ENCODE data around the gene ZBTB16.

ZBTB16 gene

GRCh38 chr11:114110952-114111947 is 51.7 kb downstream of the ZBTB16 start:
- no peak overlapping the region for H3K4me2 ChIP-seq
- no peak overlapping the region for H2AFZ ChIP-seq (ENCODE audit: low read depth)
- H4K20me1 ChIP-seq (ENCODE audit: insufficient read depth) = no peaks in the 10 kb centered on the region
- H3K36me3 ChIP-seq (ENCODE audit: insufficient read depth) = no peaks in the 10 kb centered on the region
- no peaks in the 10 kb centered on the region for H3K27me3 ChIP-seq (ENCODE audit: insufficient read depth, low read depth)
- no peaks in the 10 kb centered on the region for H3K79me2 ChIP-seq (ENCODE audit: insufficient read depth, low read depth)
- H3K27ac ChIP-seq = no peak overlapping the region
- no peak overlapping the region for H3K9ac ChIP-seq
- no peak overlapping the region for H3K4me3 ChIP-seq (IDR thresholded peaks at IDR 0.05; ENCODE audit: insufficient read depth, low read depth, low read length)
- no peak for TF ChIP-seq CTCF (conservative IDR thresholded peaks at IDR 0.05; ENCODE audit: low read depth, low read length)
- H3K4me1 ChIP-seq (ENCODE audit: low read depth, poor library complexity, severe bottlenecking) = no peaks in the 10 kb centered on the region

GRCh38 chr11:114115451-114115928 is 56.0 kb downstream of the ZBTB16 start:
- Histone ChIP-seq H3K27me3 (ENCODE audit: insufficient read depth, low read depth) (no peaks in the 10 kb centered on the region), H3K9ac (no peak overlapping the region), H4K20me1 (ENCODE audit: insufficient read depth) (no peaks in the 10 kb centered on the region), H3K4me2 (no peak overlapping the region), H3K36me3 (ENCODE audit: insufficient read depth) (no peaks in the 10 kb centered on the region), H3K4me1 (ENCODE audit: low read depth, poor library complexity, severe bottlenecking) (no peaks in the 10 kb centered on the region), H2AFZ (ENCODE audit: low read depth) (no peak overlapping the region), H3K79me2 (ENCODE audit: insufficient read depth, low read depth) (no peaks in the 10 kb centered on the region), H3K4me3 (IDR thresholded peaks at IDR 0.05; ENCODE audit: insufficient read depth, low read depth, low read length) (no peak overlapping the region), H3K27ac (no peak overlapping the region)
- TF ChIP-seq CTCF (conservative IDR thresholded peaks at IDR 0.05; ENCODE audit: low read depth, low read length) = no peak

- H4K20me1 ChIP-seq (ENCODE audit: insufficient read depth) = no peaks in the 10 kb centered on the region
- H3K9ac ChIP-seq = no peak overlapping the region
- no peak overlapping the region for H2AFZ ChIP-seq (ENCODE audit: low read depth)
- no peak for TF ChIP-seq CTCF (conservative IDR thresholded peaks at IDR 0.05; ENCODE audit: low read depth, low read length)
- no peak overlapping the region for H3K4me3 ChIP-seq (IDR thresholded peaks at IDR 0.05; ENCODE audit: insufficient read depth, low read depth, low read length)
- H3K27me3 ChIP-seq (ENCODE audit: insufficient read depth, low read depth) = no peaks in the 10 kb centered on the region
- no peak overlapping the region for H3K27ac ChIP-seq
- no peaks in the 10 kb centered on the region for H3K4me1 ChIP-seq (ENCODE audit: low read depth, poor library complexity, severe bottlenecking)
- H3K79me2 ChIP-seq (ENCODE audit: insufficient read depth, low read depth) = no peaks in the 10 kb centered on the region
- no peaks in the 10 kb centered on the region for H3K36me3 ChIP-seq (ENCODE audit: insufficient read depth)
- H3K4me2 ChIP-seq = no peak overlapping the region
Observed at GRCh38 chr11:114116357-114116756, 56.8 kb downstream of the ZBTB16 start.

GRCh38 chr11:114116800-114117199 is 57.3 kb downstream of the ZBTB16 start:
- Histone ChIP-seq H3K27me3 (ENCODE audit: insufficient read depth, low read depth) (no peaks in the 10 kb centered on the region), H2AFZ (ENCODE audit: low read depth) (no peak overlapping the region), H3K27ac (no peak overlapping the region), H4K20me1 (ENCODE audit: insufficient read depth) (no peaks in the 10 kb centered on the region), H3K4me3 (IDR thresholded peaks at IDR 0.05; ENCODE audit: insufficient read depth, low read depth, low read length) (no peak overlapping the region), H3K36me3 (ENCODE audit: insufficient read depth) (no peaks in the 10 kb centered on the region), H3K9ac (no peak overlapping the region), H3K4me2 (no peak overlapping the region), H3K79me2 (ENCODE audit: insufficient read depth, low read depth) (no peaks in the 10 kb centered on the region), H3K4me1 (ENCODE audit: low read depth, poor library complexity, severe bottlenecking) (no peaks in the 10 kb centered on the region)
- no peak for TF ChIP-seq CTCF (conservative IDR thresholded peaks at IDR 0.05; ENCODE audit: low read depth, low read length)
